ENCODE results near the gene GRID1. TPM values are rescaled to one million over a fixed set of nuclear protein-coding genes. Genes with fewer than 3 reads are reported as not detected.

GRID1 gene
- total and polyA plus RNA-seq, 10 donors, result 0.06 to 0.42 (median 0.15) TPM; not detected in 4

DNA sequence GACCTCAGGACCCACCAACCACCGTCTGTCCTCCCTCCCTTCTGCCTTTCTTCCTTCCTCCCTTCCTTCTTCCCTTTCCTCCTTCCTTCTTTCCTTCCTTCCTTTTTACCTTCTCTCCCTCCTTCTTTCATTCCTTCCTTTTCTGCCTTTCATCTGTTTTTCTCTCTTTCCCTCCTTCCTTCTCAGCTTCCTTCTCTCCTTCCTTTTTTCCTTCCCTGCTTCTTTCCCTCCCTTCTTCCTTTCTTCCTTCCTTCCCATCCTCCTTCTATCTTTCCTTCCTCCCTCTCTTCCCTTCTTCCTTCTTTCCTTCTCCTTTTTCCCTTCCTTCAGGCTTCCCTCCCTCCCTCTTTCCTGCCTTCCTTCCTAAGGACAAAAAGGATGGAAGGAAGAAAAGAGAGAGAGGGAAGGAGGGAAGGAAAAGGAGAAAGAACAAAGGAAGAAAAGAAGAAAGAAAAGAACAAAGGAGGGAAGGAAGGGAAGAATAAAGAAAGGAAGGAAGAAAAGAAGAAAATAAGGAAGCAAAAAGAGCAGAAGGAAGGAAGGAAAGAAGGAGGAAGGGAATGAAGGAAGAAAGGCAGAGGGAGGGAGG is 405.0 kb downstream of the GRID1 start:
- Histone ChIP-seq H3K4me1 (no peaks in the 10 kb centered on the region), H3K27ac (no peak overlapping the region), H3K4me3 (no peak overlapping the region), H3K36me3 (no peaks in the 10 kb centered on the region), H3K9me3 (peaks cover 0 to 30% (median 17%) of the 10 kb centered on the region in 8 donors), H3K27me3 (replicated peaks in 1 of 7) (peaks cover 0 to 33% (median 0%) of the 10 kb centered on the region in 7 donors)
- intact Hi-C loops (cut with DNase I; ENCODE audit: low total_unique reads), result no loop called here
- TF ChIP-seq POLR2AphosphoS5 (IDR thresholded peaks at IDR 0.05), result no peak
- TF ChIP-seq, protein P1, sequence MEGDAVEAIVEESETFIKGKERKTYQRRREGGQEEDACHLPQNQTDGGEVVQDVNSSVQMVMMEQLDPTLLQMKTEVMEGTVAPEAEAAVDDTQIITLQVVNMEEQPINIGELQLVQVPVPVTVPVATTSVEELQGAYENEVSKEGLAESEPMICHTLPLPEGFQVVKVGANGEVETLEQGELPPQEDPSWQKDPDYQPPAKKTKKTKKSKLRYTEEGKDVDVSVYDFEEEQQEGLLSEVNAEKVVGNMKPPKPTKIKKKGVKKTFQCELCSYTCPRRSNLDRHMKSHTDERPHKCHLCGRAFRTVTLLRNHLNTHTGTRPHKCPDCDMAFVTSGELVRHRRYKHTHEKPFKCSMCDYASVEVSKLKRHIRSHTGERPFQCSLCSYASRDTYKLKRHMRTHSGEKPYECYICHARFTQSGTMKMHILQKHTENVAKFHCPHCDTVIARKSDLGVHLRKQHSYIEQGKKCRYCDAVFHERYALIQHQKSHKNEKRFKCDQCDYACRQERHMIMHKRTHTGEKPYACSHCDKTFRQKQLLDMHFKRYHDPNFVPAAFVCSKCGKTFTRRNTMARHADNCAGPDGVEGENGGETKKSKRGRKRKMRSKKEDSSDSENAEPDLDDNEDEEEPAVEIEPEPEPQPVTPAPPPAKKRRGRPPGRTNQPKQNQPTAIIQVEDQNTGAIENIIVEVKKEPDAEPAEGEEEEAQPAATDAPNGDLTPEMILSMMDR (IDR thresholded peaks at IDR 0.05 in 8 of 11, conservative IDR thresholded peaks at IDR 0.05 in 3 of 11), result no peak
- TF ChIP-seq POLR2A (IDR thresholded peaks at IDR 0.05), result no peak
- no peak for DNase-seq
- WGBS, 5 donors, result 35 to 67% (median 60%) methylated on average over 1 of the region's 1 CpG

GRCh38 chr10:85961073-85961472 is 405.5 kb downstream of the GRID1 start:
- no peak for DNase-seq
- H3K27ac ChIP-seq, result no peak overlapping the region
- intact Hi-C loops (cut with DNase I; ENCODE audit: low total_unique reads), result no loop called here
- peaks cover 0 to 35% (median 17%) of the 10 kb centered on the region in 8 donors for H3K9me3 ChIP-seq
- WGBS, 5 donors, result 78 to 91% (median 83%) methylated on average over 6 of the region's 6 CpGs
- H3K27me3 ChIP-seq (replicated peaks in 1 of 7), result peaks cover 0 to 30% (median 0%) of the 10 kb centered on the region in 7 donors
- H3K4me1 ChIP-seq, result no peaks in the 10 kb centered on the region
- H3K36me3 ChIP-seq, result no peaks in the 10 kb centered on the region
- TF ChIP-seq, protein P1 (IDR thresholded peaks at IDR 0.05 in 8 of 11, conservative IDR thresholded peaks at IDR 0.05 in 3 of 11), result no peak
- TF ChIP-seq POLR2A (IDR thresholded peaks at IDR 0.05) (no peak), POLR2AphosphoS5 (IDR thresholded peaks at IDR 0.05) (no peak)
- H3K4me3 ChIP-seq, result no peak overlapping the region

DNA sequence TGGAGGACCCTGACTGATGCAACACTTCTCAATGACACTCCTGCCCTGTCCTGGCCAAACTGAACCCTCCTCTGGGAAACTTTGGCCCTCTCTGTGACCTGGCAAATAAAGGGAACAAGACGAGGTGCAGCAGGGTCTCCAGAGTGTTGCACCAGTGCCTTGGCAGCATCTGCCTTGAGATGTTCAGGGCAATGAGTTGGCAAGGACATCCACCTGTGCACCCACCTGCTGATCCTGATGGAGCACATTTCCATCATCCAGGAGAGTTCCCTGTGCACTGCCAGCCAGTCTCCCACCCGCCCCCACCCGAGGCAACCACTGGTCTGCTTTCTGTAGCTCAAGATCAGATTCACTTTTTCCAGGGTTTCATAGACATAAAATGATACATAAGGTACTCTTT is 407.4 kb downstream of the GRID1 start:
- WGBS, 5 donors, result 56 to 72% (median 69%) methylated on average over 3 of the region's 3 CpGs
- Histone ChIP-seq H3K4me3 (no peak overlapping the region), H3K27ac (no peak overlapping the region), H3K9me3 (peaks cover 0 to 23% (median 5%) of the 10 kb centered on the region in 8 donors), H3K27me3 (replicated peaks in 1 of 7) (peaks cover 0 to 23% (median 0%) of the 10 kb centered on the region in 7 donors), H3K36me3 (no peaks in the 10 kb centered on the region), H3K4me1 (no peaks in the 10 kb centered on the region)
- no peak for TF ChIP-seq POLR2A (IDR thresholded peaks at IDR 0.05)
- TF ChIP-seq POLR2AphosphoS5 (IDR thresholded peaks at IDR 0.05), result no peak
- TF ChIP-seq, protein P1 (IDR thresholded peaks at IDR 0.05 in 8 of 11, conservative IDR thresholded peaks at IDR 0.05 in 3 of 11), result no peak
- intact Hi-C loops (cut with DNase I; ENCODE audit: low total_unique reads), result no loop called here
- no peak for DNase-seq

GRCh38 chr10:85950921-85951320 is 415.7 kb downstream of the GRID1 start:
- Histone ChIP-seq H3K4me1 (no peaks in the 10 kb centered on the region), H3K9me3 (peaks cover 0 to 3% (median 0%) of the 10 kb centered on the region in 8 donors), H3K36me3 (no peaks in the 10 kb centered on the region), H3K4me3 (no peak overlapping the region), H3K27ac (no peak overlapping the region), H3K27me3 (replicated peaks in 1 of 7) (peaks cover 0 to 22% (median 0%) of the 10 kb centered on the region in 7 donors)
- WGBS, 5 donors, result 74 to 90% (median 82%) methylated on average over 2 of the region's 2 CpGs
- TF ChIP-seq, protein P1 (IDR thresholded peaks at IDR 0.05 in 8 of 11, conservative IDR thresholded peaks at IDR 0.05 in 3 of 11), result no peak
- TF ChIP-seq POLR2AphosphoS5 (IDR thresholded peaks at IDR 0.05), result no peak
- TF ChIP-seq POLR2A (IDR thresholded peaks at IDR 0.05), result no peak
- intact Hi-C loops (cut with DNase I; ENCODE audit: low total_unique reads), result no loop called here
- DNase-seq, result no peak
